ENCODE results near the gene ELOB. TPM values are rescaled to one million over a fixed set of nuclear protein-coding genes. Genes with fewer than 3 reads are reported as not detected.

The ELOB gene
- total RNA-seq, 1 donor from 2014 or later, result 402 TPM

- Mint-ChIP-seq H3K9me3 (peaks cover 11% of the 10 kb centered on the region), H3K36me3 (peaks cover 48% of the 10 kb centered on the region), H3K4me1 (peaks cover 6% of the 10 kb centered on the region), H3K27me3 (ENCODE audit: insufficient read depth, low read depth) (peaks cover 17% of the 10 kb centered on the region), H3K27ac (no peak overlapping the region), H3K4me3 (no peak overlapping the region)
- Histone ChIP-seq H3K4me1 (no peaks in the 10 kb centered on the region), H3F3A (ENCODE audit: low read depth) (peaks cover 71% of the 10 kb centered on the region), H2AFZ (replicated peaks) (no peak overlapping the region), H3K27ac (peak overlapping the region; percentile 58), H3K4me2 (no peak overlapping the region), H4K20me1 (ENCODE audit: low read depth) (peaks cover 74% of the 10 kb centered on the region), H3K4me3 (no peak overlapping the region), H3K36me3 (peaks cover 4% of the 10 kb centered on the region), H3K9me3 (ENCODE audit: low read depth) (no peaks in the 10 kb centered on the region), H3K27me3 (no peaks in the 10 kb centered on the region), H3K9ac (no peak overlapping the region), H3K79me2 (ENCODE audit: low read depth) (peaks cover 61% of the 10 kb centered on the region)
- no peak for DNase-seq (ENCODE audit: low spot score)
- no peak for TF ChIP-seq CTCF (IDR thresholded peaks at IDR 0.05)
- TF ChIP-seq EZH2phosphoT487 (IDR thresholded peaks at IDR 0.05), result no peak
- TF ChIP-seq EZH2 (IDR thresholded peaks at IDR 0.05), result no peak
These were observed 7.4 kb downstream of the ELOB start for GRCh38 chr16:2769675-2770056.

DNA sequence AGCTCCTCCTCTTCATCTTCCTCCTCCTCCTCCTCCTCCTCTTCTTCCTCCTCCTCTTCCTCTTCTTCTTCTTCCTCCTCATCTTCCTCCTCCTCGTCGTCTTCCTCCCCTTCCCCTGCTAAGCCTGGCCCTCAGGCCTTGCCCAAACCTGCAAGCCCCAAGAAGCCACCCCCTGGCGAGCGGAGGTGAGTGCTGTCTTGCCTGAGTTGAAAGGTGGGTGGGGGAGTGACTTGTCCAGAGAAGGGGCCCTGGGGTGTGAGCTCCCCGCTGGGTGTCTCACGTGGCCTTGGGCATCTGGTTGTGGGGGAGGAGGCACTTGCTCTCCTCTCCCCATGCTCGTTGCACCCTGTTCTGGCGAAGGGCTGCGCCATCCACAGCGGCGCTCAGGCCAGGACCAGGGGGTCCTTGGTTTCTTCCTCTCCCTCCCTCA is 8.0 kb downstream of the ELOB start:
- peaks cover 6% of the 10 kb centered on the region for H3K4me1 Mint-ChIP-seq
- H3K4me3 Mint-ChIP-seq, result no peak overlapping the region
- H4K20me1 ChIP-seq (ENCODE audit: low read depth), result peaks cover 74% of the 10 kb centered on the region

GRCh38 chr16:2768403-2769089 is 8.5 kb downstream of the ELOB start:
- peaks cover 15% of the 10 kb centered on the region for H3K36me3 ChIP-seq
- no peak overlapping the region for H2AFZ ChIP-seq (replicated peaks)
- Mint-ChIP-seq H3K4me1 (peaks cover 6% of the 10 kb centered on the region), H3K36me3 (peaks cover 59% of the 10 kb centered on the region), H3K27ac (no peak overlapping the region), H3K4me3 (no peak overlapping the region), H3K9me3 (peaks cover 15% of the 10 kb centered on the region), H3K27me3 (ENCODE audit: insufficient read depth, low read depth) (peaks cover 21% of the 10 kb centered on the region)
- no peak overlapping the region for H3K4me2 ChIP-seq
- H3K79me2 ChIP-seq (ENCODE audit: low read depth), result peaks cover 61% of the 10 kb centered on the region
- no peak for TF ChIP-seq EZH2phosphoT487 (IDR thresholded peaks at IDR 0.05)
- TF ChIP-seq CTCF (IDR thresholded peaks at IDR 0.05), result no peak
- no peak for TF ChIP-seq EZH2 (IDR thresholded peaks at IDR 0.05)
- H3K4me3 ChIP-seq, result no peak overlapping the region
- no peaks in the 10 kb centered on the region for H3K27me3 ChIP-seq
- H3F3A ChIP-seq (ENCODE audit: low read depth), result peaks cover 74% of the 10 kb centered on the region
- no peak overlapping the region for H3K9ac ChIP-seq
- H3K9me3 ChIP-seq (ENCODE audit: low read depth), result no peaks in the 10 kb centered on the region
- H3K27ac ChIP-seq, result no peak overlapping the region
- H4K20me1 ChIP-seq (ENCODE audit: low read depth), result peaks cover 71% of the 10 kb centered on the region
- DNase-seq (ENCODE audit: low spot score), result no peak
- no peaks in the 10 kb centered on the region for H3K4me1 ChIP-seq

More for the DNA sequence above, 8.0 kb downstream of the ELOB start:
- peaks cover 11% of the 10 kb centered on the region for H3K9me3 Mint-ChIP-seq
- no peak overlapping the region for H3K4me3 ChIP-seq
- no peaks in the 10 kb centered on the region for H3K4me1 ChIP-seq
- DNase-seq (ENCODE audit: low spot score), result no peak
- H3K9me3 ChIP-seq (ENCODE audit: low read depth), result no peaks in the 10 kb centered on the region
- no peak overlapping the region for H2AFZ ChIP-seq (replicated peaks)
- H3K36me3 ChIP-seq, result peaks cover 9% of the 10 kb centered on the region
- no peak overlapping the region for H3K27ac ChIP-seq
- H3K27me3 Mint-ChIP-seq (ENCODE audit: insufficient read depth, low read depth), result peaks cover 17% of the 10 kb centered on the region
- no peak for TF ChIP-seq EZH2phosphoT487 (IDR thresholded peaks at IDR 0.05)
- TF ChIP-seq EZH2 (IDR thresholded peaks at IDR 0.05), result no peak
- TF ChIP-seq CTCF (IDR thresholded peaks at IDR 0.05), result no peak
- no peak overlapping the region for H3K4me2 ChIP-seq
- H3K9ac ChIP-seq, result no peak overlapping the region
- H3K36me3 Mint-ChIP-seq, result peaks cover 53% of the 10 kb centered on the region
- no peak overlapping the region for H3K27ac Mint-ChIP-seq
- peaks cover 61% of the 10 kb centered on the region for H3K79me2 ChIP-seq (ENCODE audit: low read depth)
- peaks cover 74% of the 10 kb centered on the region for H3F3A ChIP-seq (ENCODE audit: low read depth)
- H3K27me3 ChIP-seq, result no peaks in the 10 kb centered on the region

Measured in neural progenitor cell (in vitro differentiated cells).